ENCODE data around the gene SLC12A4. TPM values are rescaled to one million over a fixed set of nuclear protein-coding genes. Genes with fewer than 3 reads are reported as not detected.
"Not testable (repeated sequence)": the region's sequence is repeated elsewhere in the genome, so short reads cannot be mapped to it uniquely, and the experiment has no call there.

SLC12A4 gene
- total RNA-seq, 6 experiments from 2014 or later, result 17.2 to 40.0 (median 21.9) TPM

DNA sequence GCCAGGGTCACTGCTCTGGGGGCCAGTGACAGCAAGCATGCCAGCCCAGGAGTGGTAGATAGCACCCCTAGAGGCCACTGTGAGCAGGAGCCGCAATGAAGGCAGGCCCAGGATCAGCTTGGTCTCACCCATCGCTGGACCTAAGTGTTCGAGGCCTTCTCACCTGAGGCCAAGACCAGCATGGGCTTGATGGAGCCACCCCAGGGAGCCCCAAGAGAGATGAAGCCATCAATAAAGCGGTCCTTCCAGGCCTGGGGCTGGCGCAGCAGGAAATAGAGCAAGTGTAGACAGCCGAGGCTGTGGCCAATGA, 26.3 kb downstream of the SLC12A4 start:
- Histone ChIP-seq H3K27me3 (no peaks in the 10 kb centered on the region), H3K9me3 (no peaks in the 10 kb centered on the region), H3K36me3 (peaks cover 0 to 10% (median 4%) of the 10 kb centered on the region in 4 donors), H3K4me1 (peaks cover 0 to 45% (median 14%) of the 10 kb centered on the region in 4 donors), H3K27ac (peak overlapping the region in 2 of 3 donors; percentile 21 to 83), H3K4me3 (peak overlapping the region in 2 of 3 donors; percentile 63 to 64)
- peak; percentile 6 to 33 (median 14) for ATAC-seq
- intact Hi-C loops (cut with DNase I), result no loop called here
- DNase-seq, result no peak
- TF ChIP-seq, protein P1, sequence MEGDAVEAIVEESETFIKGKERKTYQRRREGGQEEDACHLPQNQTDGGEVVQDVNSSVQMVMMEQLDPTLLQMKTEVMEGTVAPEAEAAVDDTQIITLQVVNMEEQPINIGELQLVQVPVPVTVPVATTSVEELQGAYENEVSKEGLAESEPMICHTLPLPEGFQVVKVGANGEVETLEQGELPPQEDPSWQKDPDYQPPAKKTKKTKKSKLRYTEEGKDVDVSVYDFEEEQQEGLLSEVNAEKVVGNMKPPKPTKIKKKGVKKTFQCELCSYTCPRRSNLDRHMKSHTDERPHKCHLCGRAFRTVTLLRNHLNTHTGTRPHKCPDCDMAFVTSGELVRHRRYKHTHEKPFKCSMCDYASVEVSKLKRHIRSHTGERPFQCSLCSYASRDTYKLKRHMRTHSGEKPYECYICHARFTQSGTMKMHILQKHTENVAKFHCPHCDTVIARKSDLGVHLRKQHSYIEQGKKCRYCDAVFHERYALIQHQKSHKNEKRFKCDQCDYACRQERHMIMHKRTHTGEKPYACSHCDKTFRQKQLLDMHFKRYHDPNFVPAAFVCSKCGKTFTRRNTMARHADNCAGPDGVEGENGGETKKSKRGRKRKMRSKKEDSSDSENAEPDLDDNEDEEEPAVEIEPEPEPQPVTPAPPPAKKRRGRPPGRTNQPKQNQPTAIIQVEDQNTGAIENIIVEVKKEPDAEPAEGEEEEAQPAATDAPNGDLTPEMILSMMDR (IDR thresholded peaks at IDR 0.05), result peak; percentile 42 to 61 (median 52)
- TF ChIP-seq POLR2A (IDR thresholded peaks at IDR 0.05), result no peak
- no CpG with 5 or more reads among the region's 6 CpGs for WGBS (ENCODE audit: insufficient coverage, low coverage, low lambda C conversion rate, missing lambda C conversion rate)

DNA sequence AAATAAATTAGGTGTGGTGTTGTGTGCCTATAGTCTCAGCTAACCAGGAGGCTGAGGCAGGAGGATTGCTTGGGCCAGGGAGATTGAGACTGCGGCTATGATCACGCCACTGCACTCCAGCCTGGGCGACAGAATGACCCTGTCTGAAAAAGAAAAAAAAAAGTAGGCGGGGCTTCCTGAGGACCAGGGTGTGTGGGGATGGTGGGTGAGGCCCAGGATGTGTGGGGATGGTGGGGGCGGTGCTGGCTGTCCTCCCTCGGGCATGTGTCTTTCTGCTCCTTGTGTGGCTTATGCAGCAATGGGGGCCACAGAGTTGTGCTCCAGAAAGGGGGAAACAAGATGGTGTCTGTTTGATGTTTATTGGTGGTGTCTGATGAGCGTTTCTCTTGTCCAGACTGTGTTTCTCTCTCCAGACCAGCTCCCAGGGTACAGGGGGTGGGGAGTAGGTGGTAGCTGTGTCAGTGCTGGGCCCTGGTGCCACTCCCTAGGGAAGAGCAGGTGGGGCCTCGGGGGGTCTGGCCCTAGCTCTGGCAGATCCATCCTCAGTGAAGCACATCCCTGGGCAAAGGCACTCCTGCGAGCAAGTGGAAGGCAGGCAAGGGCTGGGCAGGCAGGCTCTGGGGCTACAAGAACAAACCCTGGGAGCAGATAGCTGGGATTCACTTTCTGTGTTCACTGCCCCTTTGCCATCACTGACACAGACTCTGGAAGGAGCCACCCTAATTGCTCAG, 26.8 kb downstream of the SLC12A4 start:
- DNase-seq, result no peak
- H3K4me3 ChIP-seq, result no peak overlapping the region
- ATAC-seq, result no peak
- no peaks in the 10 kb centered on the region for H3K27me3 ChIP-seq
- intact Hi-C loops (cut with DNase I), result no loop called here
- peaks cover 0 to 50% (median 14%) of the 10 kb centered on the region in 4 donors for H3K4me1 ChIP-seq
- peaks cover 0 to 5% (median 2%) of the 10 kb centered on the region in 4 donors for H3K36me3 ChIP-seq
- WGBS (ENCODE audit: insufficient coverage, low coverage, low lambda C conversion rate, missing lambda C conversion rate), result 70% methylated on average over 8 of the region's 9 CpGs
- H3K27ac ChIP-seq, result peak overlapping the region in 1 of 3 donors; percentile 13
- no peaks in the 10 kb centered on the region for H3K9me3 ChIP-seq
- no peak for TF ChIP-seq POLR2A (IDR thresholded peaks at IDR 0.05)
- TF ChIP-seq, protein P1 (IDR thresholded peaks at IDR 0.05), result no peak

DNA sequence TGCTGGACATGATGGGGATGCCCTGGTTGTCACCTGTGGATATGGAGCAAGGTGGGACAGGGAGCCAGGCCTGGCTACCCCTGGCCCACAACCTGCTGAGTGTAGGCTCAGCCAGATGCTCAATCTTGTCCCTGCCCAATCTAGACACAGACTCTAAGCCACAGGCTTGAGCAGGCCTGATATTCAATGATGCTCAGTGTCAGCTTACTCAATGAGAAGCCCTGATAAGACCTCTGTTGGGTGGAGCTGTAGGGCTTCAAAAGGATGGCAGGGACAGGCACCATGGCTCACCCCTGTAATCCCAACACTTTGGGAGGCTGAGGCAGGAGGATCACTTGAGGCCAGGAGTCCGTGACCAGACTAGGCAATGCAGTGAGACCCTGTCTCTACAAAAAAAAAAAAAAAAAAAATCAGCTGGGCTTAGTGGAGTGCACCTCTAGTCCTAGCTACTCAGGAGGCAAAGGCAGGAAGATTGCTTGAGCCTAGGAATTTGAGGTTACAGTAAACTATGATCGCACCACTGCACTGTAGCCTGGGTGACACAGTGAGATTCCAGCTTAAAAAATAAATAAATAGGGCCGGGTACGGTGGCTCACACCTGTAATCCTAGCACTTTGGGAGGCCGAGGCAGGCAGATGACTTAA, 27.9 kb downstream of the SLC12A4 start:
- H3K27me3 ChIP-seq, result no peaks in the 10 kb centered on the region
- no peak for TF ChIP-seq POLR2A (IDR thresholded peaks at IDR 0.05)
- TF ChIP-seq, protein P1 (IDR thresholded peaks at IDR 0.05), result no peak
- H3K36me3 ChIP-seq, result no peaks in the 10 kb centered on the region
- H3K4me1 ChIP-seq, result peaks cover 0 to 50% (median 14%) of the 10 kb centered on the region in 4 donors
- intact Hi-C loops (cut with DNase I), result no loop called here
- no peak for DNase-seq
- no peak overlapping the region for H3K4me3 ChIP-seq
- H3K27ac ChIP-seq, result no peak overlapping the region
- no peaks in the 10 kb centered on the region for H3K9me3 ChIP-seq
- WGBS (ENCODE audit: insufficient coverage, low coverage, low lambda C conversion rate, missing lambda C conversion rate), result 85% methylated on average over 4 of the region's 5 CpGs
- no peak for ATAC-seq

DNA sequence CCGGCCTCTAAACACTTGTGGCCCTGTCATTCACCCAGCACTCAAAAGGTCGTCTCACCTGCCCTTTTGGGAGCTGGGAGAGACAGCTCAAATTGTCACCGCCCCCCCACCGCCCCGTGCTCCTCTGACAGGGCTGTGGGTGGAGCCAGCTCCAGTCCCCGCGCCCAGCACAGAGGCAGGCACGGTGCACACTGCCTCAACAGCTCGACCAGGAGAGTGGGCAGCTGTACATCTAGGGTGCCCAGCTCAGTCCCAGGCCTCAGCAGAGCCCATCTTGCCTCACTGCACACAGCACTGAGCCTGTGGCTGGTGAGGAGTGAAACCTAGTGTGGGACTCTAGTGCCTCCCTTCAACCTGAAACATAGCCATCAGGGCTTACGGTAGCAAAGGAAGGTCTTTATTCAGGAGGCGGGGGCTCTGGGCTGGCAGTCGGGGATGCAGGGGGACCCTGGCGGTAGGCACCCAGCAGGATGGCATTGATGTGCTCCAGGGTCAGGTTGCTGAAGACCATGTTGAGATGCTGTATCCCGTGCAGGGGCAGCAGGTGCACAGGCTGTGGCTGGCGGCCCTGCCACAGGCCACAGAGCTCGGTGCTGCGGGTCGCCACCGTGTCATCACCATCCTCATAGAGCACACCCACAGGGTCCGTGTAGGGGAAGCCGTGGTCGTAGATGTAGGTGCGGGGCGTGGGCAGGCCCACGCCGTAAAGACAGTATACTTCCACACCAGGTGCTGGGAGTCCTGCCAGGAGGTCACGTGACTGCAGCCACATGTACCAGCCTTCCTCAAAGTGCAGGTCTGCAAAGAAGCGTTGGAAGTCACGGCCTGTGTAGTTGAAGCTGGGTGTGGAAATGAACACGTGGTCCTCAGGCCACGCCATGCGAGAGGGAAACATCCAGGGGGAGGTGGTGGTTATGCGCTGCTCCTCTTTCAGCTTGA, 28.7 kb downstream of the SLC12A4 start:
- no peak overlapping the region for H3K27ac ChIP-seq
- intact Hi-C loops (cut with DNase I), result no loop called here
- H3K36me3 ChIP-seq, result peaks cover 0 to 3% (median 0%) of the 10 kb centered on the region in 4 donors
- no peaks in the 10 kb centered on the region for H3K9me3 ChIP-seq
- no peaks in the 10 kb centered on the region for H3K27me3 ChIP-seq
- TF ChIP-seq POLR2A (IDR thresholded peaks at IDR 0.05), result no peak
- TF ChIP-seq, protein P1 (IDR thresholded peaks at IDR 0.05), result no peak
- H3K4me3 ChIP-seq, result no peak overlapping the region
- ATAC-seq (no peak), DNase-seq (peak; percentile 75 to 83 (median 83))
- 45% methylated on average over 8 of the region's 33 CpGs for WGBS (ENCODE audit: insufficient coverage, low coverage, low lambda C conversion rate, missing lambda C conversion rate)
- peaks cover 0 to 57% (median 16%) of the 10 kb centered on the region in 4 donors for H3K4me1 ChIP-seq

DNA sequence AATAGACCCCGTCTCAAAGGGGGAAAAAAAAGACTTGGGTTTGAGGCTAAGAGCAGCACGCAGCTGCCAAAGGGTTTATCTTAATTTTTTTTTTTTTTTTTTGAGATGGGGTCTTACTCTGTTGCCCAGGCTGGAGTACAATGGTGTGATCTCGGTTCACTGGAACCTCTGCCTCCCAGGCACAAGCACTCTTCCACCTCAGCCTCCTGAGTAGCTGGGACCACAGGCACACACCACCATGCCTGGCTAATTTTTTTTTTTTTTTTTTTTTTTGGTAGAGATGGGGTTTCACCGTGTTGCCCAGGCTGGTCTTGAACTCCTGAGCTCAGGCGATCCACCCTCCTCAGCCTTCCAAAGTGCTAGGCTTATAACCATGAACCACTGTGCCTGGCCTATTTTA, 30.7 kb downstream of the SLC12A4 start:
- DNase-seq; ATAC-seq; H3K27ac ChIP-seq; H3K4me3 ChIP-seq; H3K36me3 ChIP-seq; intact Hi-C loops (cut with DNase I); H3K9me3 ChIP-seq; H3K27me3 ChIP-seq: not testable (repeated sequence)
- WGBS (ENCODE audit: insufficient coverage, low coverage, low lambda C conversion rate, missing lambda C conversion rate), result 92% methylated on average over 4 of the region's 5 CpGs
- peaks cover 0 to 48% (median 9%) of the 10 kb centered on the region in 4 donors for H3K4me1 ChIP-seq

Measured in right lobe of liver (tissue), 6 donors.